Osteocyte (in vitro differentiated cells): ENCODE results near the gene UXS1. TPM values are rescaled to one million over a fixed set of nuclear protein-coding genes. Genes with fewer than 3 reads are reported as not detected.

Source experiments
- DNase-seq: peaks from one replicate; pipeline ENCODE4 v3.0.0; 2021; ENCODE audit warnings: mixed read lengths; ENCODE audit not compliant: unreplicated experiment; ENCODE audit errors: extremely low spot score
- H3K27ac Mint-ChIP-seq: one replicate; pipeline ENCODE4 v1.8.0; 2021; ENCODE audit warnings: mild to moderate bottlenecking, mixed read lengths; ENCODE audit not compliant: unreplicated experiment
- H3K27me3 Mint-ChIP-seq: one replicate; pipeline ENCODE4 v1.8.0; 2021; ENCODE audit warnings: mixed read lengths; ENCODE audit not compliant: unreplicated experiment
- H3K36me3 Mint-ChIP-seq: one replicate; pipeline ENCODE4 v1.8.0; 2021; ENCODE audit warnings: mixed read lengths; ENCODE audit not compliant: unreplicated experiment
- H3K4me1 Mint-ChIP-seq: one replicate; pipeline ENCODE4 v1.8.0; 2021; ENCODE audit warnings: mixed read lengths; ENCODE audit not compliant: unreplicated experiment
- H3K4me3 Mint-ChIP-seq: one replicate; pipeline ENCODE4 v1.8.0; 2021; ENCODE audit warnings: mild to moderate bottlenecking, moderate library complexity, mixed read lengths; ENCODE audit not compliant: unreplicated experiment
- H3K9me3 Mint-ChIP-seq: one replicate; pipeline ENCODE4 v1.8.0; 2021; ENCODE audit warnings: mixed read lengths; ENCODE audit not compliant: unreplicated experiment
- CTCF ChIP-seq: fragments of 200-600 bp; sonication (generic); IDR thresholded peaks from 2 replicates; pipeline ENCODE4 v1.5.0; 2021; ENCODE audit warnings: antibody characterized with exemption, mild to moderate bottlenecking, moderate library complexity
- total RNA-seq: library from RNA; stranded (reverse); gene quantifications from 2 replicates; pipeline ENCODE4 v1.2.1, GENCODE V29; 2021

The UXS1 gene
- total RNA-seq, 1 donor from 2014 or later, result 23.2 TPM

GRCh38 chr2:106120432-106120831, 73.7 kb downstream of the UXS1 start:
- Mint-ChIP-seq H3K4me1 (peaks cover 4% of the 10 kb centered on the region), H3K4me3 (no peak overlapping the region), H3K36me3 (peaks cover 3% of the 10 kb centered on the region), H3K9me3 (no peaks in the 10 kb centered on the region), H3K27ac (no peak overlapping the region), H3K27me3 (no peaks in the 10 kb centered on the region)
- no peak for DNase-seq
- TF ChIP-seq CTCF, result no peak

- no peak for TF ChIP-seq CTCF
- no peak overlapping the region for H3K27ac Mint-ChIP-seq
- no peaks in the 10 kb centered on the region for H3K27me3 Mint-ChIP-seq
- H3K36me3 Mint-ChIP-seq, result peaks cover 3% of the 10 kb centered on the region
- H3K4me3 Mint-ChIP-seq, result no peak overlapping the region
- H3K4me1 Mint-ChIP-seq, result peaks cover 11% of the 10 kb centered on the region
- DNase-seq, result no peak
- no peaks in the 10 kb centered on the region for H3K9me3 Mint-ChIP-seq
Observed at GRCh38 chr2:106119074-106119473, 75.0 kb downstream of the UXS1 start.

GRCh38 chr2:106117882-106118684, 76.0 kb downstream of the UXS1 start:
- Mint-ChIP-seq H3K4me1 (peaks cover 11% of the 10 kb centered on the region), H3K36me3 (peaks cover 3% of the 10 kb centered on the region), H3K27me3 (no peaks in the 10 kb centered on the region), H3K9me3 (no peaks in the 10 kb centered on the region), H3K4me3 (no peak overlapping the region), H3K27ac (no peak overlapping the region)
- no peak for DNase-seq
- no peak for TF ChIP-seq CTCF

GRCh38 chr2:106117347-106117746, 76.8 kb downstream of the UXS1 start:
- no peak overlapping the region for H3K4me3 Mint-ChIP-seq
- no peak overlapping the region for H3K27ac Mint-ChIP-seq
- no peak for TF ChIP-seq CTCF
- H3K36me3 Mint-ChIP-seq, result peaks cover 5% of the 10 kb centered on the region
- DNase-seq, result no peak
- no peaks in the 10 kb centered on the region for H3K9me3 Mint-ChIP-seq
- H3K4me1 Mint-ChIP-seq, result peaks cover 11% of the 10 kb centered on the region
- no peaks in the 10 kb centered on the region for H3K27me3 Mint-ChIP-seq

- H3K36me3 Mint-ChIP-seq, result peaks cover 5% of the 10 kb centered on the region
- TF ChIP-seq CTCF, result no peak
- H3K9me3 Mint-ChIP-seq, result no peaks in the 10 kb centered on the region
- no peak for DNase-seq
- peaks cover 11% of the 10 kb centered on the region for H3K4me1 Mint-ChIP-seq
- no peak overlapping the region for H3K4me3 Mint-ChIP-seq
- no peak overlapping the region for H3K27ac Mint-ChIP-seq
- H3K27me3 Mint-ChIP-seq, result no peaks in the 10 kb centered on the region
Observed at GRCh38 chr2:106116248-106116647, 77.9 kb downstream of the UXS1 start.
